HG03135 (cell line): ENCODE measurements around the gene NRXN3.
"Not testable (repeated sequence)": the region's sequence is repeated elsewhere in the genome, so short reads cannot be mapped to it uniquely, and the experiment has no call there.

Experiments
- ATAC-seq: cut with Tn5 transposase; IDR thresholded peaks from one replicate; pipeline ENCODE4 v1.9.1; 2021; ENCODE audit warnings: mild to moderate bottlenecking, moderate library complexity; ENCODE audit not compliant: unreplicated experiment

The NRXN3 gene

DNA sequence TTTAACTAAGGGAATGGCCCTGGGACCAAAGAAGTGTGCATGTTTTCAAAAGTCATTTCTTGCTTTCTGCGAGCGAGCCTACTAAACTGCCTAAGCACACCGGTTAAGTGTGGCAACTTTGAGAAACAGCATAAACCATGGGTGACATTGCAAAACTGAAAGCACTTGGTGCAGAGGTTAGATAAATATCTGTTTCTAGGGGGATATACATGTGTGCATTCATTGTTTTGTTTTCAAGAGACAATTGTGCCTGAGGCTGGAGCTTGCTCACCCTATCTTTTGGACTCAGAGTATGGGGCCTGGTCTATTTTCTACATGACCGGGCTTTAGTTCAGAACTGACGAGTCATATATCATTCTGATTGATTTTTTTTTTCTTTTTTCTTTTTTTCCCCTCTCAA lies 923.4 kb downstream of the NRXN3 start:
- no peak for ATAC-seq

DNA sequence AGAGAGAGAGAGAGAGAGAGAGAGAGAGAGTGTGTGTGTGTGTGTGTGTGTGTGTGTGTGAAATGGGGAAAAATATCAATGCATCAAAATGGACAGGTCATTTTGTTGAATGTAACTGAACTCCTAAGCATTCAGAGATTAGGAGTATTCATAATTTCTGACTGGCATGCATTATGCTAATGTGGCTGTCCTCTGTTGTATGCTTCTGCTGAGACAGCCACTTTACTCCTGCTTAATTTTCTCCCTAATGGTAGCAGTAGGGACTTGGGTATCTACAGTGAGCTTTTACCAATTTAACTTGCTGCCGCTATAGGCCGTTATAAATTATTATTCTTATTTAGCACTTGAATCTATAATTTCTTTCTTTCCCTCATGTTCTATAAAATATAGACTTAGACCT lies 924.8 kb downstream of the NRXN3 start:
- ATAC-seq: no peak

DNA sequence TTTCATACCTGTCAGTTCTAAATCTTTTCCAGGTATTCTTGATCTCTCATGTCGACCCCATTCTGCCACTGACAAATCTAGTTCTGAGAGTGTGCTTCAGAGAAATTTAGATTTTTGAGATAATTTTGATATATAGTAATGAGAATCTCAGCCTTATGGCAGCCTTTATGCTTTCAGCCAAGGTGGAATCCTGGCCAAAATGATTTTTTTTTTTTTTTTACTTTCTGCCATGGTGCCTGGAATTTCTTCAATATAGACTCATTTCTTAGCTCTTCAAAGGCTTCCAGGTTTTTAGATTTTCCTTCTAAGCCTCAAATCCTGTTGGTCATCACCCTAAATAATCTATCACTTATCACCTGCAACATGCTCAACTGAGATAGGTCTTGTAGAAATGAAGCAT lies 926.6 kb downstream of the NRXN3 start:
- no peak for ATAC-seq

DNA sequence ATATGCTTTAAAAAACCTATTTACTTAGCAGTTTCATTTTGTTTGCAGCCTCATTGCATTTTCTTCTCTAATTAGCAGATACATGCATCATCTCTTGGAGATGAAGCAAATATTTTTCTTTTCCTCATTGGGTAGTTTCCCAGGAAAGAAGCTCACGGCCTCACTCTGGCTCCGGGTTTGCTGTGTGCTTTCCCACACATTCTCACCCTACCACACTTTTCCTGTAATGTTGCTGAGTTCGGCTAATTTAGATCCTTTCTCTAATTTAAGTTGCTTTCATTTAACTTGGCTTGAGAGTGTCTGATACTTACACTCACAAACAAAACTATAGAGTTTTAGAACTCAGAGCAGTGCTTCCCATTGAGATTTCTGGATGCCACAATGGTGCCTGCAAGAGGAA lies 928.2 kb downstream of the NRXN3 start:
- no peak for ATAC-seq

DNA sequence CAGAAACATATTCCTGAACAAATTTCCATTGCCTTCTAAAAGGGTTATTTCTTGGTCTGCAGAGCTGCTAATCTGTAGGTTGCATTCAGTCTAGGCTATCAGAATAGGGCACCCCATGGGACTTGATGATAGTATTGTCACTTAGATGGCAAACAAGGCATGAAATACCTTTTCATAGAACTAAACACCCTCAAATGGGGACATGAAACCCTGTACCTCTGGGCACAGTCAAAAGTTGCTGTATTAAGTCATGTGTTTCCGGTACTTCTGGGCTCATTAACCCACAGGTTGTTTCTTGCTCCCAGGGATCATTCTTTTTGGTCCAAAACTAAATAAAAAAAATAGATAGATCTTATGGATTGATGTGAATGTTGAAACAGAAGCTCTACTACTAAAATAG lies 930.4 kb downstream of the NRXN3 start:
- no peak for ATAC-seq

DNA sequence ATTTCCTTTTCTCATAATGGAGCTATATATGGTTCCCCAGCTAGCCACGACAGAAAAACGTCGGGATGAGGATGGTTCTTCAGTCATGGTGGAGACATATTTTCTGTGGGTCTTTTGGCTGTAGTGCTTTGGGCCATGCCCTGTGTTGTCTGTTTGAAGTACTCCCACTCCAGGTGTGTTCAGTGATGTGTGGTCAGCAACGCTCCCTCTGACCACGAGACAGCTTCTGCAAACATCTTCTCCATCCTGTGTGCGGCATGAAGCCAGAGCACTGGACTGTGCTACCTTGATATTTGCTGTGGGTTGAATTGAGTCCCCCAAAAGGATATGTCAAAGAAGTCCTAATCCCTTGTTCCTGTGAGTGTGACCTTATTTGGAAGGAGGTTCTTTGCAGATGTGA lies 931.2 kb downstream of the NRXN3 start:
- ATAC-seq: no peak

DNA sequence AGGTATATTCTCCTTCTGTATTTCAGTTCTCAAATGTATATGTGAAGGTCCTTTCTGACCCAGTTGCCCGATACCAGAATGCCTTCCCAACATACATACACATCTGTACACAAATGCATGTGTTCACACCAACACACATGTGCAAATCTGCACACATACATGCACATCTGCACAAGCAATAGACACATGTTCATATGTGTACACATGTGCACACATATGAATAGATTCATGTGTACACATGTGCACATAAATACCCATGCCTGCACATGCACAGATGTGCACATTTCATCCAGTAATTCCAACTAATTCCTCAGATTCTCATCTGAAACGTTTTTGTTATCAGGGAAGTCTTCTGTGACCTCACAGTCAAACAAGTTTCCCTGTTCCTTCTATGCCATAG lies 933.6 kb downstream of the NRXN3 start:
- no peak for ATAC-seq

DNA sequence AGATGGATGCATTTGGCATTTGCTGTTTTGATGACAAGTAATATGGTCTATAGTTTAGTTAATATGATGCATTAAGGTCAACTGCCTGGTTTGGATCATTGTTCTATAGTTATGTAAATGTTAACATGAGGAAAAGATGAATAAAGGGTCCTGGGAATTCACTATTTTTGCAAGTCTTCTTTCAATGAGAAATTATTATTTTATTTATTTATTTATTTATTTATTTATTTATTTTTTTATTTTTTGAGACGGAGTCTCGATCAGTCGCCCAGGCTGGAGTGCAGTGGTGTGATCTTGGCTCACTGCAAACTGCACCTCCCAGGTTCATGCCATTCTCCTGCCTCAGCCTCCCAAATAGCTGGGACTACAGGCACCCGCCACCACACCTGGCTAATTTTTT lies 940.4 kb downstream of the NRXN3 start:
- ATAC-seq: not testable (repeated sequence)

DNA sequence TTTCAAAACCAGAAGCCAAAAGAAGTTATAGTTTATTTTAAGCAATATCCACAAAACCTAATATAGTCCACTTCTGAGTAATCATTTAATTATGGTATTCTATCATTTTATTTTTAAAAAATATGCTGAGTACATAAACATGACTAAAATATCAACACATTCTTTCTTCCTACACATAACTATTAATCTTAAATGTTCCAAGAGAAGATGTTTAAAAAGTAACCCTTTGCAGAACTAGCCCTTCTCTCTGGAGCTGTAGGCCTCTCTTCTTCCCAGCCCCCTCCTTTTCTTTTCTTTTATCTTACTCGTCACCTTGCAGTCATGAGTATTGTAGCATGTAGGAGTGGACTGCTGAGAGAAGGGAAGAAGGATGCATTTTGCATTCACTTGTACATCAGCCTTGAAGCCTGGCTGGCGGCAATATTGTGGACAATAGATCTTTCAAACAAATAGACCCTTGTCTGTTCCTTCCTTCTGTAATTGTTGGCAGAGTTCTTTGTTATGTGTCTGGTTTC lies 941.9 kb downstream of the NRXN3 start:
- no peak for ATAC-seq

DNA sequence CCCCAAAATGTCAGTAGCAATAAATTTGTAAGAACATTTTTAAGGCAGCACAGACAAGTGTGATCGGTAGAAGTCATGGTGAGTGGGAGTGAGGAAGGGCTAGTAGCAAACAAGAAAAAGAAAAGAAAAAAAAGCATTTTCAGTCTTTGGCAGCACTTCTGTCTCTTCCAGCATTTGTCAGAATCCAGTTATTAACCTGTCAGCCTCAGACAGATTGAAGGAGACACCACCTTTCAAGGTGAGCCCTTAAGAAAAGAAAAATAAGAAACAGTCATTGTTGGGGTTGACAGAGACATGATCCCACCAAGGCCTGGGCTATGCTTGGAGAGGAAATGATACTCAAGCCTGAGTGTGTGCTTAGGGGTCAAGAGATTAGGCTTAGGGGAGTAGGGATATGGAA lies 947.4 kb downstream of the NRXN3 start:
- no peak for ATAC-seq

DNA sequence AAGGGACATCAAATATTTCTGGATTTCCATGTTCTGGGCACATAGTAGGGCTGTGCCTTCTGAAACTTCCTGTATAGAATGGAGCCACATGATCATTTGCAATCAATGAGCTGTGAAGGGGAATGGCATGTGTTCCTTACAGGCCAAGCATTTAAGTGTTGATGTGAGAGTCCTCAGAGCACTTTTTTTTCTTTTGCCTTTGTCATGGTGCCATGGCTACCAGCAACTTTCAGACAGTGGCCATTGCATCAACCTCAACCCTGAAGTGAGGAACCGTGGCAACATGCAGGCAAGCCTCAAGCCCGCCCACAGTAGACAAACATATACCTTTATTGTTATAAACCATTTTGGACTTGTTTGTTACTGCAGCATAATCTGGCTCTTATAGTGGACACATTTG lies 948.1 kb downstream of the NRXN3 start:
- ATAC-seq: no peak

DNA sequence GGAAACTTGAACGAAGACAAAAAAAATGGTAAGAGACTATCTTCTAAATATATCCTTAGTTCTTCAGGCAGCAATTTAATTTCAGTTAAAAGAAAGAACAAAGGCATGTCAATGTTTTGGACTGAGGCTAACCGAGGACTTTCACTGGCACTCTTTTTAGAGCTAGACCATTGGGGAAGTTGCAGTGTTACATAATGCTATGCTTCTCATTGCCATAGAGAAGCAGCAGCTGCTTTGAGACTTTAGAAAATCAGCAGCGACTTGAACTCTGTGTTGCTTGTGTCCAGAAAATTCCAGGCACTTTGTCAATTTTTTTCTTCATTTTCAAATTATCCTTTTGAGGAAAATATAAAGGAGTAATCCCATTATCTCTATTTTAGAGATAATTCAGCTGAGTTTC lies 964.2 kb downstream of the NRXN3 start:
- ATAC-seq: no peak

DNA sequence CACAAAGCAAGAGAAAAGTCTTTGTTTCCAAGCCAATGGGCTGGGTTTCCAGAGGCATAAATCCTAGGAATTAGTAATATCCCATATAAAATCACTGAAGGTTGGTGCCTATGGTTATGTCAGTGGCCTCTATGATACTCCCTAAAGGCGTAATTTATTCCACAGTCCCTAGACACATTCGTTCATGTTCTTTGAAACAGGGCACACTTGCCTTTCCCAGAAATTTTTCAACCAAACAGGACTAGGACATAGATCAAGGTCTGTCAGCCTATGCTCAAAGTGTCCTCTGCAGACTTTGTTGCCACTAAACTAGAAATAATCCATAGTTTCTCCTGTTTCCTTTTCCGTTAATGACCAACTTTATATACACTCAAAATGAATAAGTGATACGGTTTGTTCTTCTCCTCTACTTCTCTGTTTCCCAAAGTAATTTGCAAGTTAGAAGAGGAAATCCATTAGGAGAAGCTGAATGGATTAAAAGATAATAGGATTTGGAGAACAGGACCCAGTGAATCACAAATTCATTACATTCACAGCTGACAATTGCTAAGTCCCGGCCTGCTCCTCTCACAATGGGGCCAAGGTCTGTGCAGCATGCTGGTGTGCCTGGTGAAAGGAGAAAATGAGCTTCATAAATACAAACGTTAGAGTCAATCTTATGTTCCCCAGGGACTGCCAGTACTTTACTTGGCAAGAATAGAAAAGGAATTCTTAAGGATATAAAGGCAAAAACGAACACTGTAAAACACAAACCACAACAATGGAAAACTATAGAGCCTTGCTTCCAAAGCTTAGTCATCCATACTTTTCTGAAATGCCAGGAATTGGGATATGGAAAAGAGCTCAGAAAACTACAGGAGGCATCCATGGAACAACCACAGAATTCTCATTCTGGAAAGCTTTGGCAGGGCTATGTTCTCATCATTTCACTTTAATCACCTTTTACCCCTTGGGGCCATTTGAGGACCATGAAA lies 966.2 kb downstream of the NRXN3 start:
- no peak for ATAC-seq

DNA sequence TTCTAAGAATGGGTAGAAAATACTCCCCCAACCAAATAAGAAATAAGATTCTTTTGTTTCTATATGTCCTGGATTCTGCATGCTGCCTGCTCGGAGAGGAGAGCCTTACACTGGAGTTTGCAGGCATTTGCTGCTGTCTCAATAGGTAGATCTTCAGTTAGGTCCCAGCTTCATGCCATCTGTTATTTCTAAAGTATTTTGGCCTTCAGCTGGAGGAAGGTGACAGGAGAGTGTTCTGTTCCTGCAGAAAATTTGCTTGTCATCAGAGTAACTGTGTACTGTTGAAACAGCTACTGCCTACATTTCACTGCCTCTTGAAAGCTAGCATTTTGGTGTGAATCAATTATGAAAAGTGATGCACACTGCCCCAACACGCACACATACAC lies 966.9 kb downstream of the NRXN3 start:
- ATAC-seq: no peak

DNA sequence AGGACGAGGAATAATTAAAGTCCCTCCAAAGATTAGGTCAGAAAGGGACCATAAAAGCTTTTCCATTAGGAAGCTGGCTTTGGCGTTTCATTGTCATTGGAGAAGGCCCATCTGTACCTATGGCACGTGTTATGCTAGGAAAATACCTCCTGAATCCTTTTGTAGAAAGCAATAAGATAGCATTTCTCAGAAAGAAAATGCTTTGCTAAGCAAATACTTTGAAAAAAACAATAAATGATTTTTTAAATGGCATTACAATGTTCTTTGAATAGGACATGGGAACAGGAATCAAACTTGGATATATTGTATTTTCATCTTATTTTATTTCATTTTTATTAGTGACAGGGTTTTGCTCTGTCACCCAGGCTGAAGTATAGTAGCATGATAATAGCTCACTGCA lies 967.7 kb downstream of the NRXN3 start:
- ATAC-seq: no peak

DNA sequence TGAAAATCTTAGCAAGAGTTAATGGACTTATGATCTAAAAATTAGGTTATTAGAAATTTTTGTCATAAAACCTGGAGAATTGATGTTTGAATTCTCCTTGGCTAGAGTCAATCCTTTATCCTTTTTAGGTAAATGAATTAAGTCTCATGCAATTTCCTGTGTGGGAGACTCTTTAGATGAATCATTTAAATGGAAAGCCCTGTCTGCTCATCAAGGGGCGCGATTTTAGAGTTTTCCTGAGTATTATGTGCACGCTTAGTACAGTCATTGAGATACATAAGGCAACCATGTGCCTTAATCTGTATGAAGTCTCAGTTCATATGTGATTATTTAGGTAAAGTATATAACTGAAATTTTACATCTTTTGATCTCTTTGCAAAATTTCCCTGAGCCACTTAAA lies 974.7 kb downstream of the NRXN3 start:
- no peak for ATAC-seq

DNA sequence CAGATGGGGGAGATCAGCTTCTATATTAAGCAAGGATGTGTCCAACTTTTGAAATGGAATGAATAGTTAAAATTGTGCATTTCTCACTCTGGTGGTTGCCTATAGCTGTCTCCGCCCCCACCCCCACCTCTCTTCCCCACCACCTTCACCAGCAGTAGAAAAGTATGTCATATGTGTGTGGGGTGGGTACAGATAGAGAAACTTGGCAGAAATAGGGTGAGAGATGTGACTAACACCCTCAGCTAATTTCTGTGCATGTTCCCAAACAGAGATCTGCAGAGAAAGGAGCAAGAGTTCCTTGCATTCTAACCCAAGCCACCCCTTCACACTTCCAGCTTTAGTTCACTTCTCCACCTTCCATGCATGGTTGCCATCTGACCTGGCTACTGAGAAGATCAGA lies 980.1 kb downstream of the NRXN3 start:
- ATAC-seq: no peak

DNA sequence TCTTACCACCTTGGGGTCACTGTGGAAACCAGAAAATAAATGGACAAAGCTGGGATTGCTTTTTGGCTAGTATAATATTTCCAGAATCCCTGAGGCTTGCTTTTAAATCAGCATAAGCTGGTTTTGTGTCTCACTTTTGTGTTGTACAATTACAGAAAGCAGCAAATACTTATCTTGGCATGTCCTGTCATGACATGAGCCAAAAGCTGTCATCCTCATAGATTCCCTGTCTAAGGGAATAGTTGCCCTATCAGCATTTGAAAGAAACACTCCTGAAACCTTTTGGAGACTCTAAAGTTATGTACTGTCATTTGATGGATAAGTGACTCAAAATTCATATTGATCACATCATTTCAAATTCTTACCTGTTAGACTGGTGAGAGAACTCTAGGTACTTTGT lies 987.2 kb downstream of the NRXN3 start:
- ATAC-seq: no peak

DNA sequence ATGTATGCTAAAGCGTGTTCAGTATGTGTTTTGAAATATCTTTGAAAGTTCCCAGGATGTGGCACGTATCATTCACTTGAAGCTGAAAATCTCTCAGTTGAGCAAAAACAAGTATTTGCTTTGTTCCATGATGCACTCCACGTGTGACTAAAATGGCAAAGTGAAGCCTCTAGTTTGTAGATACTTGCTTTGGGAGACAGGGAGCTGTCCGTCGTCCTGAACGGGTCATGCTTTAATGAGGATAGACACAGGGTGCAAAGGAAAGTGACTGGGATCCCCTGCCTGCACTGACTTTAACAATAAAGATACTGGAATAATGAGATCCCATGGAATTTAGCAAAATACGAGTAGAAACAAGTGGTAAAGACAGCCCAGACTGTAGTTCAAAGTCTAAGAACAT lies 991.4 kb downstream of the NRXN3 start:
- no peak for ATAC-seq

DNA sequence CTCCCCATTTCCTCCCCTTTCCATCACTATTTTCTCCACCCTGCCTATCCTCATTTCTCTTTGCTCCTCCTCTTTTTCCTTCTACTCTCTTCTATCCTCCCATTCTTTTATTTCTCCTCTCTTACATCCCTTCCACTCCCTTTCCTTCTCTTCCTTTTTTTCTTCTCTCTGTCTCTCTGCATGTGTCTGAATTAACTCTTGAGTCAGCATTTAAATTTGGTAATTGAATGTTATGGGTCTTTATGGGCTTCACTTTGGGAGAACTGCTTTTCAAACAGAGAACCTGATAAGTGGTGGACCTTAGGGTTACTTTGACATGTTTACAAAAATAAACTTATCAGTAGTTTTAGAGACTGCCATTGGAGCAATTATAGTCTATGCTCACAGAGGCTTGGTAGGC lies 992.7 kb downstream of the NRXN3 start:
- ATAC-seq: no peak

DNA sequence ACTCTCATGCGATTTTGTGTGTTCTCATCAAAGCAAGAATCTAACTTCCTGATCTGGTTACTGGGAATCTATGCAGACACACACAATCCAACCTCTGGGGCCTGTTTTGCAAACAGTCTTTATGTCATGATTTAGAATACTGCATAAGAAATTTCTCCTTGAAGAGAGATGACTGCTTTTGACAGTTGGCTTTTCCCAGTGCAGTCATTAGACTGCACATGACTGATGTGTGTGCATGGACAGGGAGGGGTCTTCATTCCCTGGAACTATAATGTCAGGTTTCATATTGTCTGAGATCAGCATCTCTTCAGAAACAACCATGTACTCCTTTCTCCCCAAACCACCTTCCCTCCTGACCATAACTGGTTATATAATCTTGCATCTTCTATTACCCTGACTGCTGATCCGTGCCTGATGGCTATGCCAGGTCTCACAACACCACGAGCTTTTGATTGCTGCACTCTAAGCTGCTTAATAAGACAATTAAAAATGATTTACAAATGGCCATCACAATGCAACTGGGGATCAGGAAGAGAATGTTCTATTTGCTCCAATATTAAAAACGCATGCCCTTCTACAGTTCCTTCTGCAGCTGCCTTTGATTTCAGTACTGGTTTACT lies 995.4 kb downstream of the NRXN3 start:
- ATAC-seq: no peak

DNA sequence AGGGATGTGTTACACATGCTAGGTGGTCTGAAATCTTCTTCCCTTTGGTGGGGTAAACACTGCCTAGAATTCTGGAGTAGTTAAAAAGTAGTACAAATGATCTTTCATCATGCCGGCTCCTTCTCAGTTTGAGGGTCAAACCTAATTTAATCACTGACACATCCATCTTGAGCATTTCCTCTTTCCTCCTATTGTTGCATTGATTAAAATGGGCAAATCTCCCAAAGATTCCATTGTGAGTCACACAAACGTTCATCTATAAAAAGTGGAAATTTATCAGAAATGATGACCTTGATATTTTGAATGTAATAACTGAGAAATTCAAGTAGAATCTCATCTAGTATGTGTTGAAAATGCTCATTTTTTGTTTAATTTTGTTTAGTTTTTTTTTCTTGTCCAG lies 996.0 kb downstream of the NRXN3 start:
- no peak for ATAC-seq
